Middle frontal gyrus (tissue), 1 donor: ENCODE data around the gene LRWD1.
"Not testable (repeated sequence)": the region's sequence is repeated elsewhere in the genome, so short reads cannot be mapped to it uniquely, and the experiment has no call there.

Experiments used
- DNase-seq: peaks from one replicate; pipeline ENCODE4 v3.0.0-alpha.2; 2015; ENCODE audit warnings: low spot score; ENCODE audit errors: extremely low spot score

Gene LRWD1

DNA sequence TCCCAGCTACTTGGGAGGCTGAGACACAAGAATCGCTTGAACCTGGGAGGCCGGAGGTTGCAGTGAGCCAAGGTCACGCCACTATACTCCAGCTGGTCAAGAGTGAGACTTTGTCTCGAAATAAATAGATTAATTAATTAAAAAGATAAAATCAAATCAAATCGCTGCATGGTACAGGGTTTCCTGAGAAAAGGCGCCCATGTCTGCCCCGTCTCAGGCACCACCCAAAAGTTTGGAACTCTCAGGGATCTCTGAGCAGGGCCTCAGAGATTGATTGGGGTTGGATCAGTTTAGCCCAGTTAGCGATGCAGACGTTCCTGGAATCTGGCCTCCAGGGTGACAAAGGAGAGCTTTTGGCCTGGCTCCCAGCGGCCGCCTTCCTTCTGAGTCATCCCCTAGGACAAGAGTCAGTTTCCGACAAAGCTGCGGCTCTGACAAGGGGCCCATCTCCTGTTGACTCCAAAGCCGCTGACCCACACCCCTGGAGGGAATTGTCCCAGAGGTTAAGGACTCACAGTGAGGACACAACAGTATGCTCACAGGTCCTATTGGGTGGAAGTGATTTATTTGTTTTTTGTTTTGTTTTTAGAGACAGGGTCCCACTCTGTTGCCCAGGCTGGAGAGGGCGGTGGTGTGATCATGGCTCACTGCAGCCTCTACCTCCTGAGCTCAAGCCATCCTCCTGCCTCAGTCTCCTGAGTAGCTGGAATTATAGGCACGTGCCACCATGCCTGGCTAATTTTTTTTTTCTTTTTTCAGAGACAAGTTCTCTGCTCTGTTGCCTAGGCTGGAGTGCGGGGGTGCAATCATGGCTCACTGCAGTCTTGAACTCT, 24.6 kb upstream of the LRWD1 start:
- no peak for DNase-seq

DNA sequence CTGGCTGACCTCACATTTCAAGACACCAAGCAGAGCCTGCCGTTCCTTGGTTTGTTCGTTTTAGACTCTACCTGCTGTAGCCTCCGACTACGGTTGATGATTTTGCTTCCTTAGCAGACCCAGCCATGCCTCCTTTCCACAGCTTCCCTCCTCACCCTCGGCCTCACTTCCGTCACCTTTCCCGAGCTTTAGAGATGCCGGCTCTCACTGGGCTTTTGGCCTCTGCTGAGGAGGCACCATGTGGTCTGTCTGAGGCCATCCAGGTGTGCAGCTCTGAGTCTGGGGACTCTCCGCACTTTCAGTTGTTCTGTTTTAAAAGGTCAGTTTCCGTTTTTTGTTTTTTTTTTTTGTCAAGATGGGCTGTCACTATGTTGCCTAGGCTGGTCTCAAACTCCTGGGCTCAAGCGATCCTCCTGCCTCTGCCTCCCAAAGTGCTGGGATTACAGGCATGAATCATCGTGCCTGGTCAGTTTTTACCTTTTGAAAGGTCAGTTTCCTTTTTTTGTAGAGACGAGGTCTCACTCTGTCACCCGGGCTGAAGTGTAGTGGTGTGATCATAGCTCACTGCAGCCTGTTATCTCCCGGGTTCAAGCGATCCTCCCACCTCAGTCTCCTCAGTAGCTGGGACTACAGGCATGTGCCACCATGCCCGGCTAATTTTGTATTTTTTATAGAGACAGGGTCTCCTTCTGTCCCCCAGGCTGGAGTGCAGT, 19.7 kb upstream of the LRWD1 start:
- DNase-seq, result no peak

DNA sequence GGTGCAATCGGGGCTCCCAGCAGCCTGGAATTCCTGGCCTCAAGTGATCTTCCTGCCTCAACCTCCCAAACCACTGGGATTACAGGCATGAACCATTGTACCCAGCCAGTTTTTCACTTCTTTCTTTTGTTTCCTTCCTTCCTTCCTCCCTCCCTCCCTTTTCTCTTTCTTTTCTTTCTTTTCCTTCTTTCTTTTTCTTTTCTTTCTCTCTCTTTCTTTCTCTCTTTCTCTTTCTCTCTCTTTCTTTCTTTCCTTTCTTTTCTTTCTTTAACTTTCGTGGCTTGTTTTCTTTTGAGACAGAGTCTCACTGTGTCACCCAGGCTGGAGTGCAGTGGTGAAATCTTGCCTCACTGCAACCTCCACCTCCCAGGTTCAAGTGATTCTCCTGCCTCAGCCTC, 19.1 kb upstream of the LRWD1 start:
- DNase-seq, result no peak

DNA sequence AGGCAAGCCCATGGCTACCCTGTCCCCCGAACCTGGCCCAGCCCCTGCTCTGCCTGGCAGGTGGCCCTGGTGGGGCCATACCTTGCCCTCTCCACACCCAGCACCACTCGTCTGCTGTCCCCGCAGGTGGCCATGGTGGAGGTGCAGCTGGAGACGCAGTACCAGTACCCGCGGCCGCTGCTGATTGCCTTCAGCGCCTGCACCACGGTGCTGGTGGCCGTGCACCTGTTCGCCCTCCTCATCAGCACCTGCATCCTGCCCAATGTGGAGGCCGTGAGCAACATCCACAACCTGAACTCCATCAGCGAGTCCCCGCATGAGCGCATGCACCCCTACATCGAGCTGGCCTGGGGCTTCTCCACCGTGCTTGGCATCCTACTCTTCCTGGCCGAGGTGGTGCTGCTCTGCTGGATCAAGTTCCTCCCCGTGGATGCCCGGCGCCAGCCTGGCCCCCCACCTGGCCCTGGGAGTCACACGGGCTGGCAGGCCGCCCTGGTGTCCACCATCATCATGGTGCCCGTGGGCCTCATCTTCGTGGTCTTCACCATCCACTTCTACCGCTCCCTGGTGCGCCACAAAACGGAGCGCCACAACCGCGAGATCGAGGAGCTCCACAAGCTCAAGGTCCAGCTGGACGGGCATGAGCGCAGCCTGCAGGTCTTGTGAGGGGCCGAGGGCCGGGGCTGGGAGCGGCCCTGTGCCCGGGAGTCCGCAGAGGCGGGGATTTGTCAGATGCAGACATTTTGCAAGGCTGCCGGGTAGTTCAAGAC, 18.2 kb upstream of the LRWD1 start:
- no peak for DNase-seq

DNA sequence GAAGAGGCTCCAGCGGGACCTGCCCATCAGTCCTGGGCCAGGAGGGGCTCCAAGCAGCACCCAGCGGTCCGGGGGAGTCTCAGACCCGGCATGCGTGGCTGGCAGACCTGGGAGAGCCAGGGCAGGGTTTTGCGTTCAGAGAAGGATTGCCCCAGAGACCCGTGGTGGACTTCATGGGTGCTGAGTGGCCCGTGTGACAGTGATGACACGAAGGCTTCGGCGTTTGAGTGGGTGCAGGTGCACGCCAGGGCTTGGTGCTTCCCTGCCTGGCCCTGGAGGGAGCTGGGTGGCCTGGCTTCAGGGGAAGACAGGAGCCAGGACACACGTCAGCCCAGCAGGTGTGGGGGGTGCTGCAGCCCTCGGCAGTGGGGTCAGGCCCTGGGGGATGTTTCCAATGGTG, 17.5 kb upstream of the LRWD1 start:
- DNase-seq, result no peak

DNA sequence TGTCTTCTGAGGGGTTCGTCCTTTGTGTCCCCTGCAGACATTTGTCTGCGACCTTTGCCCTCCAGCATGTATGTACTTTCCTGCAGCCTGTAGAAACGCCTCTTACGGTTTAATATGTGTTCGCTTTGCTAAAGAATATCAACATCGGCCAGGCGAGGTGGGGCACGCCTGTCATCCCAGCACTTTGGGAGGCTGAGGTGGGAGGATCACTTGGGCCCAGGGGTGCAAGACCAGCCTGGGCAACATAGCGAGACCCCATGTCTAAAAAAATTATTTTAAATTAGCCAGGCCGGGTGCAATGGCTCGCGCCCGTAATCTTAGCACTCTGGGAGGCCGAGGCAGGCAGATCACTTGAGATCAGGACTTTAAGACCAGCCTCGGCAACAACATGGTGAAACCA, 15.6 kb upstream of the LRWD1 start:
- no peak for DNase-seq

DNA sequence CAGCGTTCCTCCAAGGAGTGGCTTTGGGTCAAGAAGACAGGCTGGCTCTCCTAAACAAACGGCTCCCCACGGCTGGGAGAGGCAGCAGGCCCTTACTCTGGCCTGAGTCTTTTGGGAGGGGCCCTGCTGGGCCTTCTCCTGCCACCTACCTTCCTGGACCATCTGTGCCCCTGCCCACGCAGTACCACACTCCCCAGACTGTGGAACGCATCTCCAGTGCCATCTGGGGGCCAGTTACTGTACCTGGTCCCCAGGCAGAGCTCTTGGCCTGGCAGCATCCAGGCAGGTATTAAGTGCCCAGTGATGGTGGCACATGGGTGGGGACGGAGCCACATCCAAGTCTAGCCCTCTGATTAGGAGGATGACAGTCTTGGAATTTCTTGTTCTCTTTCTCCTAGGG, 14.5 kb upstream of the LRWD1 start:
- DNase-seq, result no peak

DNA sequence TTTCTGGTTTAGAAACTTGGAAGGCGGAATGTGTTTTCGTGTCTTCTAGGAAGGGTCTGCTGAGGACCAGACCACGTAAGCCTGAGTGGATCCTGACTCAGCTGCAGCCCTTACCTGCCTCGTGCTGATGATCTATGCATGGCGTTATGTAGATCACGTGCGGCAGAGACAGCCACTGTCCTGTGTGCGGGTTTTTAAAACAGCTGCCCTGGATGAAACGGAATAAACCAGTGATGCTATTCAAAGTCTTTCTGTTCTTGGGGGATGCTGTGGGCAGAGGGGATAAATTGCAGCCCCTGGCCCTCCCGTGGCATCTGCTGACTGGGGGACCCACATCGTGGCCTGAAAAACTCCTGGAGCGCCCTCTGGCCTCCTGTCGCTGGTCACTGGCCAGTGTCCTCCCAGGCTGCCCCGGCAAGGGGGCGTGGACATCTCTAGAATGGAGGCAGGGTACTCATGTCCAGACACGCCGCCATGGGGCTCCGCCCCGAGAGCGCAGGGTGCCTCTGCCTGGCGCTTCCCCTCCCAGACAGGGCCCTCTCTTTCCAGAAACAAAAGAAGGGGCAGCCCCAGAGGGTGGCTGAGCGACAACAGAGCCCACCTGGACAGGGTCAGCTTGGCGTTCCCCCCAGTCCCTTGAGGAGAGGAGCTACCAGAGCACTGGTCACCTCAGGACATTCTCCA, 13.3 kb upstream of the LRWD1 start:
- no peak for DNase-seq

DNA sequence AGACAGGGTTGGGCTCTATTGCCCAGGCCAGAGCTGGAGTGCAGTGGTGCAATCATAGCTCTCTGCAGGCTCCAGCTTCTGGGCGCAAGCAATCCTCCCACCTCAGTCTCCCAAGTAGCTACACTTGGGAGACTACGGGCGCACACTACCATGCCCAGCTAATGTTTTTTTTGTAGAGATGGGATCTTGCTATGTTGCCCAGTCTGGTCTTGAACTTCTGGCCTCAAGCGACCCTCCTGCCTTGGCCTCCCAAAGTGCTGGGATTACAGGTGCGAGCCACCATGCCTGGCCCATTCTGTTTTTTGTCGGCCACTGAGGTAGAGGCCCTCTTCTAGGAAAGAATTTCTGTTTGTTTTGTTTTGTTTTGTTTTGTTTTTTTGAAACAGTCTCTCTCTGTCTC, 12.3 kb upstream of the LRWD1 start:
- DNase-seq, result no peak

DNA sequence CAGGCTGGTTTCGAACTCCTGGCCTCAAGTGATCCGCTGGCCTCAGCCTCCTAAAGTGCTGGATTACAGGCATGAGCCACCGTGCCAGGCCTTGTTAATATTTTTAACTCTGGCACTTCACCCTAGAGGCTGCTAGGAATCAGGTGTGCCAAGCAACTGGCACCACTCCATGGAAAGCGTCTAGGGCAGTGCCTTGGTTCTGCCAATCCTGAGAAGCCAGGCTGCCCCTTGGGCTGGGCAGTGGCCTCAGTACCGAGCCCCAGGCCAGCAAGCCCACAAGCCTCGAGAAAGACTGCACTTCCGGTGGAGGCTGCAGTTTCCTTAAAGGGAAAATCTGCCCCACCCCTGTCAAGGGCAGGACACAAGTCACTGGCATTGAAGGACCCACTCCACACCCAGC, 11.5 kb upstream of the LRWD1 start:
- no peak for DNase-seq

DNA sequence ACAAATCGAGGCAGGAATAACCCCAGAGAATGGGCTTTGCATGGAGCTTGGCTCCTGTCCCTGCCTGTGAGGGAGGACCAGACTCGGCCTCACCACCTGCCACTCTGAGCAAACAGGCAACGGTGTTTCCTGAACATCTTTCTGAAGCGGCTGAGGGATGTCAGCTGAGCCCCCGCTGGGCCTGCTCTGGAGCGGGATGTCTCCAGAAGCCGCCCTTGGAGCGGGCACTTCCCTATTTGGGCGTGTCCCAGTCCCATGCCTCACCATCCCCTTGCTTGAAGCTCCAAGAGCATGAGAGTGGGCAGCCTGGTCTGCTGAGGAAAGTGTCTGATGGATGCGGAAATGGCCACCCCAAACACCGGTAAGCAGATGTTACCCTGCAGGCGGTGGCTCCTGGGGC, 10.3 kb upstream of the LRWD1 start:
- no peak for DNase-seq

DNA sequence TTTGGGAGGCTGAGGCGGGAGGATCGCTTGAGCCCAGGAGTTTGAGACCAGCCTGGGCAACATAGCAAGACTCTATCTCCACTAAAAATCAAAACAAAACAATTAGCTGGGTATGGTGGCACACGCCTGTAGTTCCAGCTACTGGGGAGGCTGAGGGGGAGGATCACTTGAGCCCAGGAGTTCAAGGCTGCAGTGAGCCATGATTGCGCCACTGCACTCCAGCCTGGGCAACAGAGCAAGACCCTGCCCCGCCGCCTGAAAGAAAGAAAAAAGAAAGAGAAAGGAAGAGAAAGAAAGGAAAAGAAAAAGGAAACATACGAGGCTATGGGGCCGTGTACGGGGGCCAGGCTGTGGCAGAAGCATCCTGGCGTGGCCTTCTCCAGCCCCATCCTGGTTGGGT, 9.9 kb upstream of the LRWD1 start:
- not testable (repeated sequence) for DNase-seq

DNA sequence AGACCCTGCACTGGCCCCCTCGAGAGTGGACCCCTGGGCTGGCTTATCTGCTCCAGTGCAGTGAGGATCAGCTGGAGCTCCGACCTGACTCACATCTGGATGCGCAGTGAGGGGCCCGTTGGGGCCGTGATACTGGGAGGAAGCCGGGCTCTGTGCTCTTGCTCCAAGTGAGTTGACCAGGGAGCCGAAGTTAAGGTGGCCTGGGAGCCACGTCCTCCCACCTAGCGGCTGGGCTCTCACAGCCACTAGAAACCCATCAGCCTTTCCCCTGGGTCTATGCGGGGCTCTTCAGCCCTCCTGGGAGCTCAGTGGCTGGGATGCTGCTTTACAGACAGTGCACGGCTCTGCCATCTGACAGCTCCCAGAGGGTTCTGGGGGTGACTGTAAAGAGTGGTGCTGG, 9.2 kb upstream of the LRWD1 start:
- no peak for DNase-seq

DNA sequence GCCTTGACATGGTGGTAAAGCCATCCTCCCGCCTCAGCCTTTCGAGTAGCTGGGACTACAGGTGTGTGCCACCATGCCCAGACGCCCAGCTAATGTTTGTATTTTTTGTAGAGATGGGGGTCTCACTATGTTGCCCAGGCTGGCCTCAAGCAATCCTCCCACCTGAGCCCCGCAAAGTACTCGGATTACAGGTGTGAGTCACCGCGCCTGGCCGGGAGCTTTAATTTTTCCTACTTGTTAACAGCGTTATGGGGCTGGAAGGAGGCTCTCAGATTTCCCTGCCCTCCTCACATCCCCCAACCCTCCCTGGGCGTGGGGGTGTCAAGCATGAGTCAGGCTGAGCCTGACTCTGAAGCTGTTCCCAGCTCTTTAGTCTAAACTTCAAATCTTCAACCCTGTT, 8.5 kb upstream of the LRWD1 start:
- DNase-seq, result no peak

DNA sequence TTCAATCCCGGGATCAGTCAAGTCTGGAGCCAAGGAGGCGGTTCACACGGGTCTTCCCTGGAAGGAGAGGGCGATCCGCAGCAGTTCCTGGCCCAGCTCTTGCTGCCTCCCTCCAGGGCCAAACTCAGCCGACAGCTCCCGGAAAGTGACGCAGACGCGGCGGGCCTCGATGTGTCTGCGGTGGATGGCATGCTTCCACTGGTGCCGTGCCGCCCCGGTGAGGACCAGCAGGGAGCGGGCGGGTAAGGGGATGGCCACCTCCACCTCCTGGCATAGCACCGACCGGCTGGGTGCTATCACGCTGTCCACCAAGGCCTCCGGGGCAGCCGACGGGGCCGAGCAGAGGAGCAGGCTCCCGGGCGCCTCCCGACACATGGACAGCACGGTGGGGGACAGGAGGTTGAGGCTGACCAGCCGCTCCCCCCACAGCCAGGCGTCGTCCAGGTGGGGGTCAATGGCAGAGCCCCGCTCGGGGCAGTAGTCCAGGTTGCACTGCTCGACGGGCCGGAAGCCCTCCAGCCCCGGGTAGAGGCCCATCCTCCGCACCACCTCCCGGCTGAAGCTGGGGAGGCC, 7.3 kb upstream of the LRWD1 start:
- DNase-seq, result no peak

DNA sequence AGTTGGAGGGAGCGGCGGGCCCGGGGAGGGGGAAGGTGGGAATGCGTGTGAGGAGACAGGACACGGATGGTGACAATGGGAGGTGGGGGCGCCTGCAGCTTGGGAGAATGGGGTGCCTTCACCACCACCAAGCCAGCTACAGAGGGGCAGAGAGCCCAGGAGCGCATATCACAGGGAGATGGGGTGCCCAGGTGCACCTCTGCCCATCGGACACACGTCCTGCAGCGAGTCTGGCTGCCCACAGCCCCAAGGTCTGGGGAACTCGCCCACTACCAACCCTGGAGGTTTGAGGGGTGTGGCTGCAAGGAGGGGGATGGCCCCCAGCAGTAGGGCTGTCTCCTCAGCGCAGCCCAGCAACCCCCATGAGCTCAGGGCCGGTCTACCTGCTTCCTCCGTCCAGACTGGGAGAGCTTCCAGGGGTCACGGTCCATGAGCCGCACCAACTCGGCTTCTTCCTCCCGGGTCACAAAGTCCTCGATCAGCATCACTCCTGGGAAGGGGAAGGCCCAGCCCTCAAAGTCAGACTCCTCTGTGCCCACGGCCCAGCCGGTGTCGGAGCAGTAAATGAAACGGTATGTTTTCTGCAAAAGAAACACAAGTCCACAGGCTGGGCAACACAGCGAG, 5.5 kb upstream of the LRWD1 start:
- DNase-seq, result no peak

DNA sequence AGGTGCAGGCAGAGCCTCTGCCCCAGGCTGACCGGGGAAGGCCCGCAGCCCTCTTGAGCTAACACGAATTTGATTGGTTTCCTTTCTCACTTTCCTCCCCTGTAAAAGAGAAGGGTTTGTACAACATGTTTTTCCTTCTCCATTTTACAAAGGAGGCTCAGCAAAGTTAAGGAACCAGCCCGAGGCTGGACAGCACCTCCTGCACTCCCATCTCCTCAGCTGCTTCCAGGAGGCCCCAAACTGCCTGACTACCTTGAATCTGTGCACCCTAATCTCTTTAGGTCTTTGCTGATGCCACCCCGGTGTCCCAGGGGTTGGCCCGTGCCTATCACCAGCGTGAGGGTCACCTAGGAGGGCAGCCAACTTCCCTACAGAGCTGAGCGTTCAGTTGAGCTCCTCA, 4.3 kb upstream of the LRWD1 start:
- no peak for DNase-seq

DNA sequence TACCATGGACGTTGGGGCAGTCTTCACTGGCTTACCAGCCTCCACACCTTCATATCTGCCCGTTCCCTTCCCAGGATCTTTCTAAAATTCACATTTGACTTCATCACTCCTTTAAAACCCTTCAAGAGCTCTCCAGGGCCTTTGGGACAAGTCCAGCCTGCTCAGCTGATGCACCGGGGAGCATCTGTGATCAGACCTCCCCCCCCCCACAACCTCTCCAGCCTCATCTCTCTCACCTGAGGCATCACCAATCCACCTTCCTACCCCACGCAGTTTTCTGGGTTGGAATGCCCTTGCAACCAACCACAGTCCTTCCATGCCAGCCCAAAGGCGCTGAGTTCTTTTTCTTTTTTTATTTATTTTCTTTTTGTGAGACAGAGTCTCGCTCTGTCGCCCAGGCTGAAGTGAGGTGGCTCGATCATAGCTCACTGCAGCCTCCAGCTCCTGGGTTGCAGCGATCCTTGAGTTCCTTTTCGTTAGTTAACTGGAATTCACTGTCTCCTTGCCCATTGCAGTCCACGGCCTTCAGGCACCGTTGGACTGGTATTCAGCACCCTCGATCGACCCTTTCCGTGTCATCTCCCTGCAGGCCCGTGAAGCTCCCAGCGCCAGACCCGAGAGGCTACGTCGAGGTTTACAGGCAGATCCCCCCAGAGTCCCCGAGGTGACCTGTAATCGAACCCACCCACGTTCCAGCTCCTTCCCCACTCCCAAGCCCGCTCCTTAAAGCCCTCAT, 775 bp upstream of the LRWD1 start:
- no peak for DNase-seq

DNA sequence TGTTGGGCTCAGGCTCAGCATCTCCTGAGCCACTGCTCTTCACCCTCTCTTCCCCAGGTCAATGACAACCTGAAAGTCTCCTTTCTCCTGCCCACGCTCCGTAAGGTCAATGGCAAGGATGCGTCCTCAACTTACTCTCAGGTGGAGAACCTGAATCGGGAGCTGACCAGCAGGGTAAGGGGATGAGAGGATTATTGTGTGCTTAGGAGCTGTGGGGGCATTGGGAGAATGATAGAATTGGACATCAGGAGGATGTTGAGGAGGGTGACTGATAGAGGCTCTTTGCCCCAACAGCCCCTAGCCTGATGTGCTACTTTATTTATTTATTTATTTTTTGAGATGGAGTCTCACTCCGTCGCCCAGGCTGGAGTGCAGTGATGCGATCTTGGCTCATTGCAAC, 1.3 kb downstream of the LRWD1 start:
- DNase-seq, result no peak
